ENCODE results near the gene ADGRG4. TPM values are rescaled to one million over a fixed set of nuclear protein-coding genes. Genes with fewer than 3 reads are reported as not detected.
A peak's percentile ranks its signal among the peaks of the same experiment; 100 is the strongest.

ADGRG4 gene
- total and polyA plus RNA-seq, 2 donors from 2014 or later: 0.13 TPM; not detected in 1

- TF ChIP-seq, protein P1, sequence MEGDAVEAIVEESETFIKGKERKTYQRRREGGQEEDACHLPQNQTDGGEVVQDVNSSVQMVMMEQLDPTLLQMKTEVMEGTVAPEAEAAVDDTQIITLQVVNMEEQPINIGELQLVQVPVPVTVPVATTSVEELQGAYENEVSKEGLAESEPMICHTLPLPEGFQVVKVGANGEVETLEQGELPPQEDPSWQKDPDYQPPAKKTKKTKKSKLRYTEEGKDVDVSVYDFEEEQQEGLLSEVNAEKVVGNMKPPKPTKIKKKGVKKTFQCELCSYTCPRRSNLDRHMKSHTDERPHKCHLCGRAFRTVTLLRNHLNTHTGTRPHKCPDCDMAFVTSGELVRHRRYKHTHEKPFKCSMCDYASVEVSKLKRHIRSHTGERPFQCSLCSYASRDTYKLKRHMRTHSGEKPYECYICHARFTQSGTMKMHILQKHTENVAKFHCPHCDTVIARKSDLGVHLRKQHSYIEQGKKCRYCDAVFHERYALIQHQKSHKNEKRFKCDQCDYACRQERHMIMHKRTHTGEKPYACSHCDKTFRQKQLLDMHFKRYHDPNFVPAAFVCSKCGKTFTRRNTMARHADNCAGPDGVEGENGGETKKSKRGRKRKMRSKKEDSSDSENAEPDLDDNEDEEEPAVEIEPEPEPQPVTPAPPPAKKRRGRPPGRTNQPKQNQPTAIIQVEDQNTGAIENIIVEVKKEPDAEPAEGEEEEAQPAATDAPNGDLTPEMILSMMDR (IDR thresholded peaks at IDR 0.05; ENCODE audit: borderline replicate concordance, extremely low read depth, insufficient read depth): no peak
- Histone ChIP-seq H3K36me3 (ENCODE audit: control insufficient read depth in 2 of 3, insufficient read depth in 3 of 3, low read length in 3 of 3) (no peaks in the 10 kb centered on the region), H3K27me3 (ENCODE audit: control insufficient read depth, insufficient read depth, low read length) (no peaks in the 10 kb centered on the region), H3K4me1 (ENCODE audit: control insufficient read depth in 2 of 3, insufficient read depth in 2 of 3, low read depth in 1 of 3, low read length in 3 of 3) (no peaks in the 10 kb centered on the region), H3K9me3 (ENCODE audit: control insufficient read depth in 2 of 3, insufficient read depth in 1 of 3, low read length in 3 of 3) (no peaks in the 10 kb centered on the region), H3K27ac (ENCODE audit: low read depth in 2 of 2, low read length in 2 of 2) (no peak overlapping the region), H3K4me3 (ENCODE audit: low read length in 3 of 3) (no peak overlapping the region), H3K9ac (ENCODE audit: low read length in 3 of 3) (no peak overlapping the region)
- intact Hi-C loops (cut with DNase I): no loop called here
- FAIRE-seq (peak; percentile 54), DNase-seq (no peak)
These were observed 79.4 kb downstream of the ADGRG4 start for GRCh38 chrX:136380010-136380769.

DNA sequence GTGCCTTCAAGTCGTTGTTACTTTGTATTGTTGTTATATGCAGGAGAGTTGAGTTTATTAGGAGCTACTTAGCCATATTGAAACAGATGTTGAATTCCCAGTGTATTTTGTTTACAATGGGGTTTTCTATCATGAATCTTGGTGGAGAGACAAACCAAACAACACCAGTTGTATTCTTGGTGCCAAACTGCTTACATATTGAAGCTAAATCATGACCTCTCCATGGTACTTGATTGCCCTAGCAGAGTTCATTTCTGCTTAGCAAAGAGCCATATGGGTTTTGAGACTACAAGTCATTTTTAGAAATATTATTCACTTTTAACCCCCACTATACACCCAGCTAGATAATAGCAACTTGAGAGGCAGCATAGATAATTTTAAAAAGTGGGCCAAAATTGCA lies 85.4 kb downstream of the ADGRG4 start:
- peaks cover 2% of the 10 kb centered on the region for H3K27me3 ChIP-seq (ENCODE audit: control insufficient read depth, insufficient read depth, low read length)
- TF ChIP-seq, protein P1 (IDR thresholded peaks at IDR 0.05; ENCODE audit: borderline replicate concordance, extremely low read depth, insufficient read depth): no peak
- H3K27ac ChIP-seq (ENCODE audit: low read depth in 2 of 2, low read length in 2 of 2): no peak overlapping the region
- H3K9me3 ChIP-seq (ENCODE audit: control insufficient read depth in 2 of 3, insufficient read depth in 1 of 3, low read length in 3 of 3): no peaks in the 10 kb centered on the region
- no peak for FAIRE-seq
- intact Hi-C loops (cut with DNase I): no loop called here
- no peak overlapping the region for H3K9ac ChIP-seq (ENCODE audit: low read length in 3 of 3)
- DNase-seq: no peak
- H3K4me1 ChIP-seq (ENCODE audit: control insufficient read depth in 2 of 3, insufficient read depth in 2 of 3, low read depth in 1 of 3, low read length in 3 of 3): no peaks in the 10 kb centered on the region
- no peaks in the 10 kb centered on the region for H3K36me3 ChIP-seq (ENCODE audit: control insufficient read depth in 2 of 3, insufficient read depth in 3 of 3, low read length in 3 of 3)
- no peak overlapping the region for H3K4me3 ChIP-seq (ENCODE audit: low read length in 3 of 3)

GRCh38 chrX:136386826-136387225 lies 86.1 kb downstream of the ADGRG4 start:
- no peak for FAIRE-seq
- TF ChIP-seq, protein P1 (IDR thresholded peaks at IDR 0.05; ENCODE audit: borderline replicate concordance, extremely low read depth, insufficient read depth): no peak

More at GRCh38 chrX:136386826-136387225, 86.1 kb downstream of the ADGRG4 start:
- Histone ChIP-seq H3K4me1 (ENCODE audit: control insufficient read depth in 2 of 3, insufficient read depth in 2 of 3, low read depth in 1 of 3, low read length in 3 of 3) (no peaks in the 10 kb centered on the region), H3K36me3 (ENCODE audit: control insufficient read depth in 2 of 3, insufficient read depth in 3 of 3, low read length in 3 of 3) (no peaks in the 10 kb centered on the region), H3K4me3 (ENCODE audit: low read length in 3 of 3) (no peak overlapping the region), H3K27me3 (ENCODE audit: control insufficient read depth, insufficient read depth, low read length) (peaks cover 2% of the 10 kb centered on the region), H3K27ac (ENCODE audit: low read depth in 2 of 2, low read length in 2 of 2) (no peak overlapping the region), H3K9ac (ENCODE audit: low read length in 3 of 3) (no peak overlapping the region), H3K9me3 (ENCODE audit: control insufficient read depth in 2 of 3, insufficient read depth in 1 of 3, low read length in 3 of 3) (no peaks in the 10 kb centered on the region)
- intact Hi-C loops (cut with DNase I): no loop called here
- no peak for DNase-seq

All from kidney (tissue), 14 donors.